Measurements from ENCODE around the gene ACSM4. TPM values are rescaled to one million over a fixed set of nuclear protein-coding genes. Genes with fewer than 3 reads are reported as not detected.
A peak's percentile ranks its signal among the peaks of the same experiment; 100 is the strongest.

The ACSM4 gene
- total and polyA plus RNA-seq, 9 of the 15 experiments (the other 6 are each of a cell fraction or from before 2014, with no cell fraction given) = not detected

- TF ChIP-seq, protein P1, sequence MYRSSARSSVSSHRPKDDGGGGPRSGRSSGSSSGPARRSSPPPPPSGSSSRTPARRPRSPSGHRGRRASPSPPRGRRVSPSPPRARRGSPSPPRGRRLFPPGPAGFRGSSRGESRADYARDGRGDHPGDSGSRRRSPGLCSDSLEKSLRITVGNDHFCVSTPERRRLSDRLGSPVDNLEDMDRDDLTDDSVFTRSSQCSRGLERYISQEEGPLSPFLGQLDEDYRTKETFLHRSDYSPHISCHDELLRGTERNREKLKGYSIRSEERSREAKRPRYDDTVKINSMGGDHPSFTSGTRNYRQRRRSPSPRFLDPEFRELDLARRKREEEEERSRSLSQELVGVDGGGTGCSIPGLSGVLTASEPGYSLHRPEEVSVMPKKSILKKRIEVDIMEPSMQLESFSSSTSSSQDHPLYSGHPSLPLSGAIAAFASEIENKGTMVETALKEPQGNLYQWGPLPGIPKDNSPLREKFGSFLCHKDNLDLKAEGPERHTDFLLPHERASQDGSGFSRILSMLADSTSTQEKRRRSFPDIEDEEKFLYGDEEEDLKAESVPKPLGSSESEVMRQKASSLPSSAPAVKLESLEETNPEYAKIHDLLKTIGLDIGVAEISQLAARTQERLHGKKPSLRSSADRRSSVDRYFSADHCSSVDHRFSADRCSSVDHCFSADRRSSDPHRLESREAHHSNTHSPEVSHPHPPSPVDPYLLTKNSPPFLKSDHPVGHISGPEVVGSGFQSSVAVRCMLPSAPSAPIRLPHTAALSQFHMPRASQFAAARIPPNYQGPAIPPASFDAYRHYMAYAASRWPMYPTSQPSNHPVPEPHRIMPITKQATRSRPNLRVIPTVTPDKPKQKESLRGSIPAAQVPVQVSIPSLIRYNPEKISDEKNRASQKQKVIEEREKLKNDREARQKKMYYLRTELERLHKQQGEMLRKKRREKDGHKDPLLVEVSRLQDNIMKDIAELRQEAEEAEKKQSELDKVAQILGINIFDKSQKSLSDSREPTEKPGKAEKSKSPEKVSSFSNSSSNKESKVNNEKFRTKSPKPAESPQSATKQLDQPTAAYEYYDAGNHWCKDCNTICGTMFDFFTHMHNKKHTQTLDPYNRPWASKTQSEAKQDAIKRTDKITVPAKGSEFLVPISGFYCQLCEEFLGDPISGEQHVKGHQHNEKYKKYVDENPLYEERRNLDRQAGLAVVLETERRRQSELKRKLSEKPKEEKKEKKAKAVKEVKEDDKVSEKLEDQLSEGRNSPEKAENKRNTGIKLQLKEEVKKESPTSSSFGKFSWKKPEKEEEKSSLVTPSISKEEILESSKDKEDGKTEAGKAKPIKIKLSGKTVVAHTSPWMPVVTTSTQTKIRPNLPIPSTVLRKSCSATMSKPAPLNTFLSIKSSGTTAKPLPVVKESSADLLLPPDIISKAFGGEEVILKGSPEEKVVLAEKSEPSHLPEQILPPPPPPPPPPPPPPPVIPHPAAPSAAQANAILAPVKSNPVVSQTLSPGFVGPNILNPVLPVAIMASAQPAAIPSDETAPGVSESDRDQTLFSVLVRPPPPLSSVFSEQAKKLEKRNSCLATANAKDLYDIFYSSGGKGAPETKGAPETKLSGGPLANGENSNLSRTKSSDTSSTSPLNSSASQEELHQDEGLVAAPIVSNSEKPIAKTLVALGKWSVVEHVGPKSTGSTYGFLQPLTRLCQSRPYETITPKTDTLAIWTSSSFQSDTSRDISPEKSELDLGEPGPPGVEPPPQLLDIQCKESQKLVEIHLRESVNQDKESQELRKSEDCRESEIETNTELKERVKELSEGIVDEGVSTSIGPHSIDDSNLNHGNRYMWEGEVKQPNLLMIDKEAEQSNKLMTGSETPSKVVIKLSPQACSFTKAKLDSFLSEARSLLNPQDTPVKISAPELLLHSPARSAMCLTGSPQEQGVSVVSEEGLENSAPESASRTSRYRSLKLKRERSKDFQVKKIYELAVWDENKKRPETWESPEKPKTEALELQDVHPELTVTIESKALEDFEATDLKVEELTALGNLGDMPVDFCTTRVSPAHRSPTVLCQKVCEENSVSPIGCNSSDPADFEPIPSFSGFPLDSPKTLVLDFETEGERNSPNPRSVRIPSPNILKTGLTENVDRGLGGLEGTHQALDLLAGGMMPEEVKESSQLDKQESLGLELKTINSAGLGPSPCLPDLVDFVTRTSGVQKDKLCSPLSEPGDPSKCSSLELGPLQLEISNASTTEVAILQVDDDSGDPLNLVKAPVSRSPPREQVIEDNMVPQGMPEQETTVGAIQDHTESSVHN (IDR thresholded peaks at IDR 0.05; ENCODE audit: borderline replicate concordance in 1 of 2, low read depth in 1 of 2) = peak in 1 of 2 experiments; percentile 43; a peak in 1 of 4 replicates
- TF ChIP-seq ZC3H4 (CRISPR knock-in tag; IDR thresholded peaks at IDR 0.05; ENCODE audit: borderline replicate concordance) = no peak
- TF ChIP-seq SMAD4 (CRISPR knock-in tag; conservative IDR thresholded peaks at IDR 0.05) = peak; percentile 75
- TF ChIP-seq GATAD2B (IDR thresholded peaks at IDR 0.05; ENCODE audit: borderline replicate concordance) = no peak
- peak; percentile 27; the same call in 1 of the 2 replicates for TF ChIP-seq ZNF766 (CRISPR knock-in tag; conservative IDR thresholded peaks at IDR 0.05)
- TF ChIP-seq ZNF212 (CRISPR knock-in tag; IDR thresholded peaks at IDR 0.05) = no peak
- TF ChIP-seq FOXP1 (CRISPR knock-in tag; IDR thresholded peaks at IDR 0.05) = no peak
- TF ChIP-seq SRSF3 (IDR thresholded peaks at IDR 0.05; ENCODE audit: insufficient read depth, low read length) = no peak
- TF ChIP-seq GTF2E2 (tag; IDR thresholded peaks at IDR 0.05) = no peak
- TF ChIP-seq, protein P2, sequence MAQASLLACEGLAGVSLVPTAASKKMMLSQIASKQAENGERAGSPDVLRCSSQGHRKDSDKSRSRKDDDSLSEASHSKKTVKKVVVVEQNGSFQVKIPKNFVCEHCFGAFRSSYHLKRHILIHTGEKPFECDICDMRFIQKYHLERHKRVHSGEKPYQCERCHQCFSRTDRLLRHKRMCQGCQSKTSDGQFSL (CRISPR knock-in tag; IDR thresholded peaks at IDR 0.05) = no peak
- TF ChIP-seq, protein P2 (tag; IDR thresholded peaks at IDR 0.05) = no peak
- TF ChIP-seq POLR2AphosphoS5 (IDR thresholded peaks at IDR 0.05; ENCODE audit: control insufficient read depth, insufficient read depth, low read depth, low read length) = no peak
- peak; percentile 77 for TF ChIP-seq CBFA2T3 (IDR thresholded peaks at IDR 0.05)
- peak; percentile 96 for TF ChIP-seq ATF3 (IDR thresholded peaks at IDR 0.05)
- no peak for TF ChIP-seq ATF3 (CRISPR knock-in tag; conservative IDR thresholded peaks at IDR 0.05)
- TF ChIP-seq ZFPM2 (CRISPR knock-in tag; IDR thresholded peaks at IDR 0.05) = no peak
- no peak for TF ChIP-seq SIRT6 (IDR thresholded peaks at IDR 0.05; ENCODE audit: low read depth, low read length)
- no peak for TF ChIP-seq DNMT1 (IDR thresholded peaks at IDR 0.05)
- no peak for TF ChIP-seq ZNF75A (CRISPR knock-in tag; IDR thresholded peaks at IDR 0.05)
Measured at GRCh38 chr12:7302266-7302986, 1.4 kb upstream of the ACSM4 start (continued).
